ENCODE measurements around the gene NIPBL.
"Not testable (repeated sequence)": the region's sequence is repeated elsewhere in the genome, so short reads cannot be mapped to it uniquely, and the experiment has no call there.

Gene NIPBL

GRCh38 chr5:36876299-36876964, at the start of gene NIPBL:
NIPBL (plus strand) TSS chr5:36876769; CDS start chr5:36953697, 76,928 bp downstream.
- DNase-seq (ENCODE audit: low read depth in 2 of 2), result peak; percentile 89 to 90

GRCh38 chr5:36832274-36832673, 44.3 kb upstream of the NIPBL start:
- DNase-seq (ENCODE audit: low read depth in 2 of 2), result no peak

- DNase-seq (ENCODE audit: low read depth in 2 of 2), result no peak
Observed at GRCh38 chr5:36836831-36837230, 39.7 kb upstream of the NIPBL start.

GRCh38 chr5:36839489-36840476, 36.8 kb upstream of the NIPBL start:
- DNase-seq (ENCODE audit: low read depth in 2 of 2), result no peak

GRCh38 chr5:36841677-36842076, 34.9 kb upstream of the NIPBL start:
- DNase-seq (ENCODE audit: low read depth in 2 of 2), result no peak

GRCh38 chr5:36842087-36842486, 34.5 kb upstream of the NIPBL start:
- no peak for DNase-seq (ENCODE audit: low read depth in 2 of 2)

GRCh38 chr5:36844305-36844704, 32.3 kb upstream of the NIPBL start:
- no peak for DNase-seq (ENCODE audit: low read depth in 2 of 2)

- DNase-seq (ENCODE audit: low read depth in 2 of 2), result not testable (repeated sequence)
Observed at GRCh38 chr5:36848545-36848944, 28.0 kb upstream of the NIPBL start.

GRCh38 chr5:36852903-36853302, 23.7 kb upstream of the NIPBL start:
- DNase-seq (ENCODE audit: low read depth in 2 of 2), result not testable (repeated sequence)

- DNase-seq (ENCODE audit: low read depth in 2 of 2), result no peak
Observed at GRCh38 chr5:36854402-36855140, 22.0 kb upstream of the NIPBL start.

GRCh38 chr5:36855141-36855495, 21.5 kb upstream of the NIPBL start:
- no peak for DNase-seq (ENCODE audit: low read depth in 2 of 2)

- DNase-seq (ENCODE audit: low read depth in 2 of 2), result no peak
Observed at GRCh38 chr5:36861871-36862270, 14.7 kb upstream of the NIPBL start.

GRCh38 chr5:36870399-36871040, 6.0 kb upstream of the NIPBL start:
- peak in 1 of 2 experiments; percentile 29 for DNase-seq (ENCODE audit: low read depth in 2 of 2)

- DNase-seq (ENCODE audit: low read depth in 2 of 2), result no peak
Observed at GRCh38 chr5:36874465-36874864, 2.1 kb upstream of the NIPBL start.

- no peak for DNase-seq (ENCODE audit: low read depth in 2 of 2)
Observed at GRCh38 chr5:36875051-36875789, 1.3 kb upstream of the NIPBL start.

GRCh38 chr5:36875790-36876298, 725 bp upstream of the NIPBL start:
- DNase-seq (ENCODE audit: low read depth in 2 of 2), result peak; percentile 52 to 54

GRCh38 chr5:36876965-36877666, 547 bp downstream of the NIPBL start:
- peak in 1 of 2 experiments; percentile 18 for DNase-seq (ENCODE audit: low read depth in 2 of 2)

GRCh38 chr5:36877667-36878391, 1.3 kb downstream of the NIPBL start:
- no peak for DNase-seq (ENCODE audit: low read depth in 2 of 2)

- DNase-seq (ENCODE audit: low read depth in 2 of 2), result peak in 1 of 2 experiments; percentile 22
Observed at GRCh38 chr5:36878392-36879082, 2.0 kb downstream of the NIPBL start.

Data from fibroblast of skin of left quadriceps (primary cell).